K562 (cell line): Measurements from ENCODE around the gene CBX8. TPM values are rescaled to one million over a fixed set of nuclear protein-coding genes. Genes with fewer than 3 reads are reported as not detected.

Experiments used
- CBX2 ChIP-seq: fragments of 200-600 bp; sonication (generic); IDR thresholded peaks from one replicate; pipeline ENCODE4 v1.6.1; 2012; ENCODE audit warnings: mild to moderate bottlenecking, low read length, inconsistent platforms; ENCODE audit not compliant: insufficient read depth, poor library complexity, severe bottlenecking
- MGA ChIP-seq: fragments of 450-650 bp; IDR thresholded peaks from 2 replicates; pipeline ENCODE4 v1.6.1; 2016; ENCODE audit warnings: mild to moderate bottlenecking, moderate library complexity
- PBX2 ChIP-seq, 2 experiments: IDR thresholded peaks in 1 of 2; conservative IDR thresholded peaks in 1 of 2; 2 replicates each; pipeline ENCODE4 v1.6.1; 2016; ENCODE audit warnings: low read depth in 2 of 2, mild to moderate bottlenecking in 1 of 2, missing compliant biosample characterization in 1 of 2, missing genetic modification characterization in 1 of 2, moderate library complexity in 1 of 2
- ZHX1 ChIP-seq: fragments of 150-350 bp; conservative IDR thresholded peaks from 2 replicates; pipeline ENCODE4 v1.6.1; 2014; ENCODE audit warnings: low read length
- ZNF280B ChIP-seq: fragments of 250-450 bp; sonication (Bioruptor Pico); IDR thresholded peaks from 2 replicates; pipeline ENCODE4 v1.5.1; 2021; ENCODE audit warnings: mild to moderate bottlenecking
- ZNF444 ChIP-seq: fragments of 250-450 bp; sonication (Bioruptor Pico); IDR thresholded peaks from 2 replicates; pipeline ENCODE4 v1.4.0; 2020; ENCODE audit warnings: mild to moderate bottlenecking, moderate library complexity
- polyA plus RNA-seq, 8 experiments: library from polyadenylated mRNA; depleted of rRNA in 4 of 8; stranded (reverse) in 5 of 8; unstranded in 3 of 8; fragments of >200 nt; fragmentation: Nextera tagmentation in 2 of 8; fragmentation: Illumina TruSeq in 1 of 8; extraction: Ambion mirVana in 2 of 8; extraction: Trizol in 1 of 8; gene quantifications; 2 replicates each; pipeline versions ENCODE4 v1.2.1 to v1.2.3, GENCODE V29; 2011 to 2014; ENCODE audit warnings: inconsistent platforms in 1 of 8, missing spikeins in 1 of 8
- total RNA-seq, 7 experiments: library from RNA; depleted of rRNA in 6 of 7; stranded (reverse); fragments of >200 nt in 6 of 7; fragmentation: Illumina TruSeq in 2 of 7; extraction: Trizol in 2 of 7; gene quantifications; 2 replicates each; pipeline versions ENCODE4 v1.2.1 to v1.2.3, GENCODE V29; 2011 to 2021; ENCODE audit warnings: low replicate concordance in 1 of 7

Gene CBX8
- total and polyA plus RNA-seq, 9 of the 15 experiments (the other 6 are each of a cell fraction or from before 2014, with no cell fraction given), result 0.08 to 11.9 (median 2.6) TPM

- TF ChIP-seq MGA (no peak), ZNF280B (CRISPR knock-in tag) (no peak), ZNF444 (no peak), PBX2 (CRISPR knock-in tag; IDR thresholded peaks at IDR 0.05; ENCODE audit: low read depth) (no peak), PBX2 (tag; conservative IDR thresholded peaks at IDR 0.05; ENCODE audit: low read depth) (no peak), CBX2 (no peak), ZHX1 (no peak)
Observed at GRCh38 chr17:79819085-79819484, 22.2 kb upstream of the CBX8 start (continued).
